CD4-positive, alpha-beta T cell (primary cell): ENCODE measurements around the gene DHODH. TPM values are rescaled to one million over a fixed set of nuclear protein-coding genes. Genes with fewer than 3 reads are reported as not detected.

Experiments
- ATAC-seq: fragments of 200-7000 bp; cut with Tn5 transposase; one replicate; pipeline ENCODE4 v1.10.0; 2022; ENCODE audit warnings: mild to moderate bottlenecking; ENCODE audit not compliant: poor library complexity
- CTCF ChIA-PET: fragments of 350-600 bp; sonication (Branson Sonifier 250); formaldehyde crosslinking; loops from one replicate; lab custom pipeline; 2021; ENCODE audit warnings: antibody characterized with exemption, inconsistent platforms; lab: Charles Lee
- POLR2A ChIA-PET: fragments of 350-600 bp; sonication (Branson Sonifier 250); formaldehyde crosslinking; loops from one replicate; lab custom pipeline; 2021; ENCODE audit warnings: antibody characterized with exemption, inconsistent platforms; lab: Charles Lee
- DNase-seq, 14 experiments: peaks; one replicate each; pipeline ENCODE4 v3.0.0-alpha.2; 2013 to 2020; ENCODE audit warnings: mixed read lengths in 2 of 14
- H3K27ac ChIP-seq, 2 donors: one replicate each; pipeline versions ENCODE4 v1.5.1 to v1.7.0; 2013; ENCODE audit warnings: low read length in 2 of 2, low read depth in 1 of 2, mild to moderate bottlenecking in 1 of 2
- H3K27me3 ChIP-seq, 2 experiments: 1 replicate in 1 of 2; 2 replicates in 1 of 2; pipeline versions ENCODE4 v1.6.1 to v1.7.0; 2013; ENCODE audit warnings: low read length in 2 of 2, control low read depth in 1 of 2, mild to moderate bottlenecking in 1 of 2, moderate library complexity in 1 of 2; ENCODE audit not compliant: insufficient read depth in 2 of 2, control insufficient read depth in 1 of 2
- H3K36me3 ChIP-seq: one replicate; pipeline ENCODE4 v1.6.1; 2013; ENCODE audit warnings: low read length, control low read depth; ENCODE audit not compliant: insufficient read depth
- H3K4me1 ChIP-seq: one replicate; pipeline ENCODE4 v1.6.1; 2013; ENCODE audit warnings: low read length, control low read depth; ENCODE audit not compliant: insufficient read depth
- H3K4me3 ChIP-seq: one replicate; pipeline ENCODE4 v1.5.1; 2013; ENCODE audit warnings: mild to moderate bottlenecking, low read length, moderate library complexity
- H3K9me3 ChIP-seq, 2 experiments: 1 replicate in 1 of 2; 2 replicates in 1 of 2; pipeline versions ENCODE4 v1.6.1 to v1.7.0; 2013; ENCODE audit warnings: low read length in 2 of 2, mild to moderate bottlenecking in 2 of 2, control low read depth in 1 of 2, moderate library complexity in 1 of 2; ENCODE audit not compliant: control insufficient read depth in 1 of 2, insufficient read depth in 1 of 2
- H3K27ac Mint-ChIP-seq: one replicate; pipeline ENCODE4 v1.8.0; 2020; ENCODE audit warnings: mixed read lengths
- H3K27me3 Mint-ChIP-seq: one replicate; pipeline ENCODE4 v1.8.0; 2021; ENCODE audit warnings: mixed read lengths
- H3K36me3 Mint-ChIP-seq: one replicate; pipeline ENCODE4 v1.8.0; 2021; ENCODE audit warnings: low read depth, mixed read lengths
- H3K4me1 Mint-ChIP-seq: one replicate; pipeline ENCODE4 v1.8.0; 2021; ENCODE audit warnings: low read depth, mixed read lengths
- H3K4me3 Mint-ChIP-seq: one replicate; pipeline ENCODE4 v1.8.0; 2020; ENCODE audit warnings: mild to moderate bottlenecking, mixed read lengths
- H3K9me3 Mint-ChIP-seq: one replicate; pipeline ENCODE4 v1.8.0; 2020; ENCODE audit warnings: mixed read lengths
- CTCF ChIP-seq: fragments of 200-600 bp; IDR thresholded peaks from one replicate; pipeline ENCODE4 v1.8.0; 2022; ENCODE audit warnings: antibody characterized with exemption, mild to moderate bottlenecking
- intact Hi-C, 2 experiments: fragments of 100-400 bp; cut with DNase I in 1 of 2; cut with micrococcal nuclease in 1 of 2; formaldehyde crosslinking; loops; one replicate each; pipeline versions ENCODE4 v1.15.1 to v1.9.0; 2023 to 2025; cut with DNase I, micrococcal nuclease
- total RNA-seq, 174 experiments: library from RNA in 2 of 174; stranded (reverse) in 2 of 174; gene quantifications; one replicate each; pipeline ENCODE4 v1.2.3 and lab custom pipeline; 2021 to 2026

DHODH gene
- total RNA-seq, 2 experiments from 2014 or later: 2.5 to 2.7 TPM

- no peaks in the 10 kb centered on the region for H3K9me3 Mint-ChIP-seq
- ATAC-seq (no peak), DNase-seq (peak in 3 of 14 experiments; percentile 25 to 52 (median 41))
- H3K36me3 Mint-ChIP-seq: no peaks in the 10 kb centered on the region
- H3K27ac ChIP-seq: no peak overlapping the region
- intact Hi-C loops: loop anchor here in 1 of 2 experiments (1.0 to 10.0 kb wide), 2 partner anchors 33 to 1888 kb away; no protein-coding TSS in a partner anchor
- H3K4me3 ChIP-seq: no peak overlapping the region
- no peaks in the 10 kb centered on the region for H3K36me3 ChIP-seq
- TF ChIP-seq CTCF: peak; percentile 65
- no peaks in the 10 kb centered on the region for H3K4me1 Mint-ChIP-seq
- no peak overlapping the region for H3K27ac Mint-ChIP-seq
- H3K4me3 Mint-ChIP-seq: no peak overlapping the region
- POLR2A ChIA-PET: no interaction called here
- no peaks in the 10 kb centered on the region for H3K27me3 ChIP-seq
- H3K9me3 ChIP-seq: no peaks in the 10 kb centered on the region
- H3K27me3 Mint-ChIP-seq: no peaks in the 10 kb centered on the region
- CTCF ChIA-PET: no interaction called here
- H3K4me1 ChIP-seq: no peaks in the 10 kb centered on the region
These were observed 58.2 kb downstream of the DHODH start for GRCh38 chr16:72066747-72067146.

- ATAC-seq (no peak), DNase-seq (no peak)
- ChIA-PET CTCF (no interaction called here), POLR2A (no interaction called here)
- no peaks in the 10 kb centered on the region for H3K4me1 Mint-ChIP-seq
- no peaks in the 10 kb centered on the region for H3K27me3 ChIP-seq
- TF ChIP-seq CTCF: no peak
- no peak overlapping the region for H3K27ac Mint-ChIP-seq
- intact Hi-C loops: loop anchor here in 1 of 2 experiments (10.0 kb wide), 1 partner anchor 1886 kb away; no protein-coding TSS in a partner anchor
- no peaks in the 10 kb centered on the region for H3K4me1 ChIP-seq
- no peaks in the 10 kb centered on the region for H3K9me3 ChIP-seq
- no peaks in the 10 kb centered on the region for H3K36me3 Mint-ChIP-seq
- no peak overlapping the region for H3K4me3 Mint-ChIP-seq
- no peak overlapping the region for H3K4me3 ChIP-seq
- no peaks in the 10 kb centered on the region for H3K36me3 ChIP-seq
- H3K27ac ChIP-seq: no peak overlapping the region
- H3K27me3 Mint-ChIP-seq: no peaks in the 10 kb centered on the region
- H3K9me3 Mint-ChIP-seq: no peaks in the 10 kb centered on the region
These were observed 60.4 kb downstream of the DHODH start for GRCh38 chr16:72068930-72069329.

GRCh38 chr16:72072514-72073342, 64.2 kb downstream of the DHODH start:
- no peaks in the 10 kb centered on the region for H3K9me3 Mint-ChIP-seq
- Histone ChIP-seq H3K4me3 (no peak overlapping the region), H3K4me1 (no peaks in the 10 kb centered on the region), H3K27ac (no peak overlapping the region), H3K36me3 (no peaks in the 10 kb centered on the region), H3K9me3 (no peaks in the 10 kb centered on the region), H3K27me3 (no peaks in the 10 kb centered on the region)
- intact Hi-C loops: loop anchor here in 1 of 2 experiments (2.0 kb wide), 1 partner anchor 46 kb away; no protein-coding TSS in a partner anchor
- H3K36me3 Mint-ChIP-seq: no peaks in the 10 kb centered on the region
- no peak overlapping the region for H3K4me3 Mint-ChIP-seq
- ChIA-PET POLR2A (no interaction called here), CTCF (no interaction called here)
- no peaks in the 10 kb centered on the region for H3K4me1 Mint-ChIP-seq
- DNase-seq (no peak), ATAC-seq (no peak)
- no peaks in the 10 kb centered on the region for H3K27me3 Mint-ChIP-seq
- H3K27ac Mint-ChIP-seq: no peak overlapping the region
- TF ChIP-seq CTCF: no peak
